Endothelial cell of hepatic sinusoid (primary cell): Measurements from ENCODE around the gene LRRC17.

ENCODE experiments used
- in situ Hi-C: cut with HindIII; loops from 2 replicates; pipeline ENCODE4 v1.10.0; 2017; ENCODE audit warnings: low sequenced_read_pairs

LRRC17 gene, protein sequence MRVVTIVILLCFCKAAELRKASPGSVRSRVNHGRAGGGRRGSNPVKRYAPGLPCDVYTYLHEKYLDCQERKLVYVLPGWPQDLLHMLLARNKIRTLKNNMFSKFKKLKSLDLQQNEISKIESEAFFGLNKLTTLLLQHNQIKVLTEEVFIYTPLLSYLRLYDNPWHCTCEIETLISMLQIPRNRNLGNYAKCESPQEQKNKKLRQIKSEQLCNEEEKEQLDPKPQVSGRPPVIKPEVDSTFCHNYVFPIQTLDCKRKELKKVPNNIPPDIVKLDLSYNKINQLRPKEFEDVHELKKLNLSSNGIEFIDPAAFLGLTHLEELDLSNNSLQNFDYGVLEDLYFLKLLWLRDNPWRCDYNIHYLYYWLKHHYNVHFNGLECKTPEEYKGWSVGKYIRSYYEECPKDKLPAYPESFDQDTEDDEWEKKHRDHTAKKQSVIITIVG

DNA sequence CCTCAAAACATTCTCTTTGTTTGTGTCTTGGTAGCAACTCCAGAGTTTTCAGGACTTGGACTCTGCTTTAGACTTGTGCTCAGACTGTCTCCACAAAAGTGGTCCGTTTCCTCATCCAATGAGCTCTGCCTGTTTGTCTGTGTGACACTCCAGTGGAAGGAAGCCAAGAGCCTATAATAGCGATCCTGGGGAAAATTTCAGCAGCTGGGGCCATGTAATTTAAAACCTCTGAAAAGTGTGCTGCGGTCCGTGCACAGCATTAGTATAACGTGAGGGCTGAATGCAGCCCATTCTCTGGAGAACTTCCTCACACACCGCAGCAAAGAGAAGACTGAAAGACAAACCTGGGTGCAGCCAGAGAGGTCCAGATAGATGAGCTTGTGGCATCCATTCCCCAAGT lies at the start of gene LRRC17:
Gene LRRC17 (plus strand): TSS at position 259 of the 400 bp plus-strand sequence. CDS start 20,914 bp downstream, outside the sequence.
- in situ Hi-C loops: no loop called here

DNA sequence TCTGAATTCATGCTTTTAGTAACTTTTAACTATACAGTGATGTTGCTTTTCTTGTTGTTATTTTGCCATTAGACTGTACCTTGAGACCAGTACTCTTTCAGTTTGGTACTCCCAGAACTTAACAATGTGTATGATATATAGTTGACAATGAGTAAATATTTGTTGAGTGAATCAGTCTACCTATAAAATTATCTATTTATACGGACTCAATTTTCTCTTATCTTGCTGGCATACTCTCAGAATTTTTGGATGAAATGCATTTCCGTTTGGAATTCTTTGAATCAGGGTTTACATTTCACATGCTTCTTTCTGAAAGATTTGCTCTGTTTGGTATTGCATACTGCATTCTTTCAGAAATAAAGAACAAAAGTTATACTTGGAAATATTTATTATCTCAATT lies 47.8 kb upstream of the LRRC17 start:
- in situ Hi-C loops: loop anchor here (5.0 kb wide), 1 partner anchor 62 kb away; no protein-coding TSS in a partner anchor

DNA sequence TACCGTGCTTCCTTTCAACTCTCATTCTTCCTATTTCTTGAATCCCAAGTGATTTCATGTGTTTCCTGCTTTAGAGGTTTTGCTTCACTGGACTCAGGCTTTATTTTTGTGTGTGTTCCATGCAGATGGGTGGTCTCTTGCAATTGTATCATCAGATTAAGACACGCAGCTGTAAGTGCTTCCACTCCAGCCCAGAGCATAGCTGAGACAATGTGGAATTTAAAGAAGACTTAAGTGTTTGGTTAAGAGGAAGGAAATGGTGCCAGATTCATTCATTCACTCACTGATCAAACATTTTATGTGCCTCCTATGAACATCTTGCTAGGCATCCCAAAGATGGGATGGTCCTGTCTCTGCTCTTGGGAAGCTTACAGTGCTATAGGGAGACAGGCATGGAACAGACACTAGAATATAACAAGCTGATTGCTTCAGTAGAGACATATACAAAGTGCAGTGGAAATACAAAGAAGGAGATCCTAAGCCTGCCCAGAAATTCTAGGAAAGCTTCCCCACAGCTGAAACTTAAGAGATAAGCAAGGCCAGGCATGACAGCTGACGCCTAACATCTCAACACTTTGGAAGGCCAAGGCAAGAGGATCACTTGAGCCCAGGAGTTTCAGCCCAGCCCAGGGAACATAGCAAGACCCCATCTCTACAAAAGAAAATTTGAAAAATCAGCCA lies 46.1 kb upstream of the LRRC17 start:
- in situ Hi-C loops: loop anchor here (5.0 kb wide), 1 partner anchor 61 kb away; no protein-coding TSS in a partner anchor

DNA sequence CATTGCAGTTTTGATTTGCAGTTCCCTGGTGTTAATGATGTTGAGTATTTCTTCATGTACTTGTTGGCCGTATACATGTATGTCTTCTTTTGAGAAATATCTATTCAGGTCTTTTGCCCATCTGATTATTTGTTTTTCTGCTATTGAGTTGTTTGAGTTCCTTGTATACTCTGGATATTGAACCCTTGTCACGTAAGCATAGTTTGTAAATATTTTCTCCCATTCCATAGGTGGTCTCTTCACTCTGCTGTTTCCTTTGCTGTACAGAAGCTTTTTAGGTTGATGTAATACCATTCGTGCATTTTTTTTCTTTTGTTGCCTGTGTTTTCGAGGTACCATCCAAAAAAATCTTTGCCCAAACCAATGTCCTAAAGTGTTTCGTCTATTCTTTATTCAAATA lies 43.6 kb upstream of the LRRC17 start:
- in situ Hi-C loops: loop anchor here (5.0 kb wide), 1 partner anchor 58 kb away; no protein-coding TSS in a partner anchor

DNA sequence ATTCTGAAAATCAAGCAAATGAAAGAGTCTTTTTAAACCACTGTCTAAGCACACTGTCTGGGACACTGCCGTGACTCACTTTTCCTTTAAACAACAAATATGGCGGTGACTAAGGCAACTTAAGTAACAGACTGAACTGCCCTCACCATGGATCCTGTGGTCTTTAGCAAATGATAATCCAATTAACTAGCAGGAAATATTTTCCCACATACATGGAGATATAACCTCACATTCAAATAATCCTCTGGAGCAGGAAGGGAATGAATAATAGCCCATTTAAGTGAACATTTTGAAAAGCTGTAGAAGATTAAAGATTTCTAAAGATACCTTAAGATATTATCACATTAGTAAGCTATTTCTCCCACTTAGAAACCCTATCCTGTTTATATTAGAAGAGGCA lies 40.3 kb upstream of the LRRC17 start:
- in situ Hi-C loops: no loop called here

DNA sequence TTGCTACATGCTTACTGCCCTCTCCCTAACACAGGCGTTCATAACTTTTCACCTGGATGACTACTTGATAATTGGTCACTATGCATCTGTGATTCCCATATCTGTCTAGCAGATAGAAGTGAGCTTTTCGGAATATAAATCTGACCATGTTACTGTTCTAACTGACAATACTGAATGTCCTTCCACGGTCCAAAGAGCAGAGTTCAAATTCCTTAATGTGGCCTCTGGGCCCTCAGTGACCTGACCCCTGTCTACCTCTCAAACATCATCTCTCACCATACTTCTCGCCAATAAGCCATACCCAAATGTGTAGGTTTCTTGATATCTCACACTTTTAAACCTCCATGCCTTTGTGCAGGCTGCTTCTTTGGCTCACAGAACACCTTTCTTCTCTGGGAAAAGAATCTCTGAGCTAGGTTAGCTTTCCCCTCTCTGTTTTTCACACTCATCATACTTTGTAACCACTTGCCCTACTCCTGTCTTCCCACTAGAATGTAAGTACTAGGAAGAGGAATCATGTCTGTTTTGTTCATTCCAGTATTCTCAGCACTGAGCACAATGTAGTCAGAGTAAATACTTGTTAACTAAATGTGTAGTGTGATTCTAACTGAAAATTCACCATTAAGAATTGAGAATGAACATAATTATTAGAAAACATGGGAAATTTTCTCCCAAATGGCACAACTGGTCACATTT lies 39.2 kb upstream of the LRRC17 start:
- in situ Hi-C loops: no loop called here

DNA sequence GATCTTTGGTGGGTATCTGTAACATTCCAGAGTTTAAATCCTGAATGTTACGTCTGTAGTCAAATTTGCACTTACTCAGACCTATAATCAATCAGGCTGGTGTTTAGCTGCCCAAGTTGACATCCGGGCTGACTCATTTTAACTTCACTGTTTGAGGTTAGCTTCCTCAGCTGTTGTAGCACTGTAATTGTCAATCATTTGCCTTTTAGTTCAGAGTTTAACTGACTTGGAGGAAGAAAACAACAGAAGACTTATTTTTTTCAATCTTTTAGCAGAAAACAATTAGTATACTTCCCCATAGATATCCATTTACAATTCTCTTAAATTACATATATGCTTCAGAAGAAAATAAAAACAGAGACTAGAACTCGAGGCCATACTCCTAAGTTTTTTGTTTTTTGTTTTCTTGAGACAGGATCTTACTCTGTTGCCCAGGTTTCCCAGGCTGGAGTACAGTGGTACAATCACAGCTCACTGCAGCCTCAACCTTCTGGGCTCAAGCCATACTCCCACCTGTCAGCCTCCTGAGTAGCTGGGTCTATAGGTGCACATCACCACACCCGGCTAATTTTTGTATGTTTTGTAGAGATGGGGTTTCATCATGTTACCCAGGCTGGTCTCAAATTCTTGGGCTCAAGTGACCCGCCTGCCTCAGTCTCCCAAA lies 38.5 kb upstream of the LRRC17 start:
- in situ Hi-C loops: no loop called here

DNA sequence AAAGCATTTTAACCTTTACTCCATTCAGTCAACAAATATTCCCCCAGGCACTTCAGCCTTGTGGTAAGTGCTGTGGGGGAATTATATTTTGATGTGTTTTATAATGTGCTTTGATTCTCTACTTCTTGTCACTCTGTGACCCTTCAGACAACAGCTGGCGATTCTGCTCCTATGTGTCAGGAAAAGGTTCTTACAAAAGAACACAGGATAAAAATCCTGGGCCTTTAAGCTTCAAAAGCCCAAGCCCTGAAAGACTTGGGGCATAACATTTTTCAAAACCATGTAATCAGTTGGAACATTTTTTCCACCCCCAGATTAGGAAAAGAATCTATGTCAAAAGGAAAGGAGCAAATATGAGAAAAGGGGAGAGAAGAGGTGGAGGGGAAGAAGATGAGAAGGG lies 37.8 kb upstream of the LRRC17 start:
- in situ Hi-C loops: no loop called here

DNA sequence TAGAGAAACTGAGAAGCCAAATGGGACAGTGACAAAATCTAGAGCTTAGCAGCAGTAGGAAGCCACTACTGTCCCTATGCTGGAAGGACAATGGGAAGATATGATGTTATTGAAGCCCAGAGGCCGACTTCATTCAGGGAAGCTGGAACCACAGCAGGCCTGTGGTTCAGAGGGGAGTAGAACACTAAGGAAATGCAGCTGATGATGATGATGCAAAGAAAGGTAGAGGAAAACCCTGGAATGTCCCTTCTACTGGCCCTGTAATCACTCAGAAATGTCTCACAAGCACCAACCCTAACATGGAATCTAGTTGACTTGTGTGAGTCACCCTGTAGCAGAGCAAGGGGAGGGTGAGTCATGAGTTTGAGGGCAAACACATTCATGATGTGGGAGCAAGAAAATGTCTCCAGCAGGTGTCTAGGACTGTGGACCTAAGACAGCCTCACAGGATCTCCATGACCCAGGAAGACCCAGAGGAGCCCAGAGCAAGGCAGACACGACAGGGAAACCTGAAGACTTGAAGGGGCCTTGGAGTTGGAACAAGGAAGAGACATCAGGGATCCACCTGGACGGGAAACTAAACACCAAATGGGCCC lies 37.0 kb upstream of the LRRC17 start:
- in situ Hi-C loops: no loop called here

DNA sequence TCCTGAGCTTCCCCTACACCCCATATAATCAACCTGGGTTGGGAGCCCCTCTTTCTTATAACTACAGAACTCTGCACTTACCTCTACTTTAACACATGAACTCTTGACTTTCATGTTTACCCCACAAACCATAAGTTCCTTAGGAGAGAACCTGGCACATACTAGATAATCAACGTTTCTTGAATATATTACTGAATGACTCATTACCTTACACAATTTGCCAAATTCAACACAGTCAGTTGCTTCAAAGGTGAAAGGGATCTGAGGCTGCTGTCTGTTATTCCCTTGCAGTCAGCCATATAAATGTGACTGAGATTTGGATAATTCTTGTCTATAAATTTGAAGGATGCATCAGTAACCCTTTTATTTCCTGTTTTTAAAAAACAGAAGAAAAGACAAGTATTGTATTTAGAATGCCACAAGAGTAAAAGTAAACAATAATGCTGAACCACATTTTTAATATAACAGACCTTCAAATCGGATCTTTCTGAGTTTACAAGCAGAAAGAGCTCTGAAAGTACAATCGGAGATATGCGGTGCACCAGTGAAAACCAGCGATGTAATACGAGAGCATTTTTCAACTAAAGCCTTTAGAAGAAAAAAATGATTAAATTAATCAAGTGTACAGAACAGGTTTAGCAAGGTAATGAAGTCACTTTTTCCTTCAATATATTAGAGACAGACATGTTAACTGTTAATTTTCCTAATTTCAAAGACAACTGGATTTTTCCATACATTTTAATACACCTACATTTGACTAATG lies 29.5 kb upstream of the LRRC17 start:
- in situ Hi-C loops: no loop called here

DNA sequence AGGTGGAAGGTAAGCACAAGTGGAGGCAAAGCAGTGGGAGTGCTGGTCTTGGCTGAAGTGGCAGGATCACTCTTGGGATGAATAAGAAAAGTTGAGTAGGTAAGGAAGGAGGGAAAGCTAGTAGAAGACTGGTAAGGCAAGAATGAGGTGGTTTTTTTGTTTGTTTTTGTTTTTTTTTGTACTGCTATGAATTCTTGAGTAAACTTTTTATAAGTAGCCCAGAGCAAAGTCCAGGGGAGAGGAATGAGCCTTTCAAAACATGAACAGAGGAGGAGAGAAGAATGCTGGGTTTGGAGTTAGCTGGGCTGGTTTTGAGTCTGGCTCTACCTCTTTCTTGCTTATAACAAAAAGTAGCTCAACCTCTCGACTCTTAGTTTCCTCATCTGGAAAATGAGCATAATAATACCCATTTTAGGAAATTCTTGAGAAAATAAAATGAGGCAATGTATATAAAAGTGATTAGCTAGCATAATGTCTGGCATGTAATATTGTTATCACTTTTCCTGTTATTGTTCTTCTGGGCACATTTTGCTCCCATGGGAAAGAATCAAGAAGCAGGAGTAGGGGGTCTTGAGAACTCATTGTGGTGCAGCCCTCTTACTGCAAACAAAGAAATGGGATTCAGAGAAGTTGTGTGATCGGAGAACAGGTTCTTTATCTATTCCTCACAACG lies 24.1 kb upstream of the LRRC17 start:
- in situ Hi-C loops: no loop called here

DNA sequence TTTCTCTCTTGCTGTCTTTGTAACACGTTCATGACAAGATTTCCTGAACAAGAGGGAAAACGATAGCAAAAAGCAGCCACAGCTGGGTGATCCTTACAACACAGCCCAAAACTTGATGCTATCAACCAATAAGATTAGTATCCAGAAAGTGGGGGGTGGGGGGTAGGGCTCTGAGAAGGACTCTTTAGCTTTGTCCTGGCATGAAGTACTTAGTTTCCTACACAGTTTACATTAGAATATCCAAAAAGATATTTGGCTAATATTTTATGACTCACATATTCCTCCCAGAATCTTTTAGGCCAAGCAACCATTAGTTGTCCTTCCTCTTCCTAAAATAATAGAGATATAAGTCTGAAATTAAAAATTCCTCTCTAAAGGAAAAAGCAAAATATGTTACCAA lies 22.9 kb upstream of the LRRC17 start:
- in situ Hi-C loops: no loop called here

DNA sequence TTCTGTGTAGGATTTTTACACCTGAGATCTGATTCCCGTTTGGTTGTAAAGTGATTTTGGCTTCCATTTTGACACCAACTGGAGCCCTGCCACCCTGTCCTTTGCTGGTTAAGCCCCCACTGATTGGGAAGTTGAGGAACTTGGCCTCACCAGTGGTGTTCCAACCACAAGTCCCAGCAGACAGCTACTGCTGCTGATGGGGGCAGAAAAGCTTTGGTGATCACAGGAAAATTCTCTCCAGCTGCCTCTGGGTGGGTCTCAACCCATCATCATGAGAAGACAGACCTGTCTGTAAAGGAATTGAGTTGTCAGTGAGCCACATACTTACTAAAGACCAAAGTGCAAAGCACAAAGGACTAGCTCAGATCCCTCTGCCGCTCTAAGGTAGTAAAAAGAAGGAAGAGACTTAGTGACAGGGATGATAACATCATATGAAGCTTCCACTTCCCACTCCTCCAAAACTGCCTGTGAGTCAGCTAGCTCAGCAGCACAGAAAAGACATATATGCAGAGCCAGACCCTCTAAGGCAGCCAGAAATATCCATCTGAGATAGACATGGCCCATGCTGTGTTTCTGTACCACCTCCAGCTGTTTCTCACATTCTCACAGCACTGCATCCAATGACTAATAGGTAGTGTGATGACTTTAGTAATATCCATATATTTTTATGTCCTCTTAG lies 22.4 kb upstream of the LRRC17 start:
- in situ Hi-C loops: no loop called here

DNA sequence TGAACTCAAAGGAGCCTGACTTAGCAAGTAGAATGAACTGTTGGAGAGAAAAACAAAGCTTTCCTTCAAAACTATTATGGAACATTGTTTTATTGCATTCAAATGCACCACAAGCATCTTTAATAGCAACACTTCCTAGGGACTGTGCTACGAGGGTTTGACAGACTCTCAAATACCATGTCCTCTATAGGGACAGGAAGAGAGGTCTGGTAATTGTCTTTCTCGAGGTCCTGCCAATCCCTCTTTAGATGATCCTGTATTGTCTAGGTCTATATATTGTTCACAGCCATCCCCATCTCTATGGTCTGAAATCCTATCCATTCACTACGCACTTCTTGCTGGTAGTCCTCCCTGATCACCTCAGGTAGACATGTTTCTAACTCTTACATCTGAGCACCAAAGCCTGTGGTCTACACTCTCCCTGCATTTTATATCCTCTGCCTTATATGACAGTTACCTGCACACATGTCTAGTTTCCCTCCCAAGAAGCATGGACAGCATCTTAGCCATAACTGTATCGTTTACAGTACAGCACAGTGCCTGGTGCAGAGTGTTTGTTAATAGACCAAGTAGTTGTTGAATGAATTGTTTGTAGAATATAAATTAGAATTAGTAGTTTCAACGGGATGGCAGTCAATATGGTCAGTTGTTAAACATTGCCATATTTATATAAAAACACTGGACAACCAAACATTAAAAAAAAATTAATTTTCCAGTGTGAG lies 21.7 kb upstream of the LRRC17 start:
- in situ Hi-C loops: no loop called here

DNA sequence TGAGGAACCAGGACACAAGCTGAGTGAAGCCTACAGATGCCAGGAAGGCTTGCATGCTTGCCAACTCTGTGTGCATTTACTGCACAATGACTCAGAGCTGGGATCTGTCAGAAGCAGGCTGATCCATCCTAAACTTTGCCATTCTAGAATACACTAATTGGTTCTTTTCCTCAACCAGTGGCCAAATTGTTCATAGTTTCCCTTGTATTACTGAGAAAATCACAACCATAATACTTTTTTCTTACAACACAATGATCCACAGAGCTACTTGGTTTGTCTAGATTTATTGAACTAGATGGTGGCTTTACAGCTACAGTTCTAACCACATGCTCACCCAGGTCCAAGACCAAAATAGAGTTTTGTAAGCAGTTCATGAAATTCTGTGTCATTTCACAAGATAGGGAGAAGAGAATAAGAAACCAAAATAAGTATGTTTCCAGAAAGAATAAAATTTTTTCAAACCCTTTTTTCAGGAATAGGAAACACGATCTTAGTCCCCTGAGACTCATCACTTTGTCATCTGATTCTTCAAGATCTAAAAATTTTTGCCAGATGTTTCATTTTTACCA lies 21.0 kb upstream of the LRRC17 start:
- in situ Hi-C loops: no loop called here

DNA sequence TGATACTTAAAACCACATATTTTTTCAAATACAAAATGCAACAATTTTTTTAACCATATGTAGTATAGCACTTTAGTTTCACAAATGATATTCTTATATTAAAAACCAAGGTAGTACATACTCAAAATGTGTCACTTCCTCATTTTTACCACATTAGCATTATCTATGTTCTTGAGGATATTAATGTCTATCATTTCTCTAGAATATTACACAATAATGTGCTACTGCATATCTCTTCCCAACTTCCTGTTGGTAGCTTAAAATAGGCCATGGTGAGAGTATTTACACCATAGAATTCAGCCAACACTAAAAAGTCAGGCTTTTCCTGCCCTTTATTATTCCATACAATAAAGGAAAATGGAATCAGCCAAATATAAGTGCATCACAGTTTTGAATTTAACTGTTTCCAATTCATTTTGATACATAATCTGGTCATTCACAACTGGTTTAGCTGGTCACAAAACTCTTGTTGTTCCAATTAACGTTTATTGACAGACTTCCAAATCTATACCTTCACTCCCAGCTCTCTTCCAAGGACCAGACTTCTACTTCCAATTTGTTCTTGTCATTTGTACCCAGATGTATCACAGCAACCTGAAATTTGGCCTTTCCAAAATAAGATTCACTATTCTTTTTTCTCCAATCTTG lies 20.0 kb upstream of the LRRC17 start:
- in situ Hi-C loops: no loop called here

DNA sequence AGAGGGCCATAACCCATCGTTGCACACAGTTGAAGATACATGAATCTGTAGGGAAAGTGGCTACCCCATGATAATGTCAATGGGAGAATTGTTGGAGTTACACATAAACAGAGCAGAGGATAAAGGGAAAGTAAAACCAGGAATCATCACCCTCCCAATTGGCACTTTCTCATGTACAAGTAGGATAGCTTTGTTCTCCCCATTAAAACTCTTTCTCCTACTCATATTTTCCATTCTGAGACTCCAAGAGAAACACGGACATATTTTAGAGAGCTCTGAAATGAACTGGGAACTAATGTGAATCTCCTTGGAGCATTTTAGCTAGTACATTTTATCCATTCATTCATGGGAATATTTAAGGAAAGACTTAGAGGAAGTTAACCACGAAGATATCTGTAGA lies 17.2 kb upstream of the LRRC17 start:
- in situ Hi-C loops: no loop called here
